ENCODE data around the gene TRPM1. TPM values are rescaled to one million over a fixed set of nuclear protein-coding genes. Genes with fewer than 3 reads are reported as not detected.
A peak's percentile ranks its signal among the peaks of the same experiment; 100 is the strongest.

The TRPM1 gene
- polyA plus RNA-seq, 2 of the 4 experiments (the other 2 are of a cell fraction), result not detected

- TF ChIP-seq FOXS1 (CRISPR knock-in tag; IDR thresholded peaks at IDR 0.05), result no peak
- TF ChIP-seq FOSL2 (IDR thresholded peaks at IDR 0.05), result no peak
- peak; percentile 32 for TF ChIP-seq FOSL2 (CRISPR knock-in tag; IDR thresholded peaks at IDR 0.05)
- TF ChIP-seq EP300 (IDR thresholded peaks at IDR 0.05), result no peak
- no peak for TF ChIP-seq HOXA7 (CRISPR knock-in tag; IDR thresholded peaks at IDR 0.05)
- no peak for TF ChIP-seq KDM1A (IDR thresholded peaks at IDR 0.05; ENCODE audit: low read depth)
- TF ChIP-seq HOXB13 (CRISPR knock-in tag; IDR thresholded peaks at IDR 0.05; ENCODE audit: low read depth), result no peak
- TF ChIP-seq PHF8 (IDR thresholded peaks at IDR 0.05; ENCODE audit: borderline replicate concordance, low read depth), result no peak
- no peak for TF ChIP-seq NFE2L2 (conservative IDR thresholded peaks at IDR 0.05; ENCODE audit: low read length)
- peak in 1 of 2 experiments; percentile 2; a peak in 1 of 5 replicates for TF ChIP-seq RAD21 (conservative IDR thresholded peaks at IDR 0.05 in 1 of 2, IDR thresholded peaks at IDR 0.05 in 1 of 2)
- no peak for TF ChIP-seq CBX2 (IDR thresholded peaks at IDR 0.05; ENCODE audit: borderline replicate concordance, low read depth)
- no peak for TF ChIP-seq TP53 (CRISPR knock-in tag; IDR thresholded peaks at IDR 0.05)
- TF ChIP-seq ZFP36 (IDR thresholded peaks at IDR 0.05; ENCODE audit: borderline replicate concordance, partially characterized antibody), result no peak
- TF ChIP-seq PBX3 (IDR thresholded peaks at IDR 0.05), result no peak
- TF ChIP-seq ESRRA (IDR thresholded peaks at IDR 0.05; ENCODE audit: borderline replicate concordance, low read length), result no peak
- no peak for TF ChIP-seq HOXB5 (CRISPR knock-in tag; IDR thresholded peaks at IDR 0.05)
- TF ChIP-seq HDAC2 (IDR thresholded peaks at IDR 0.05), result no peak
- no peak for TF ChIP-seq RNF2 (IDR thresholded peaks at IDR 0.05; ENCODE audit: borderline replicate concordance, low read depth)
- no peak for TF ChIP-seq USF2 (IDR thresholded peaks at IDR 0.05)
- no peak for TF ChIP-seq HES2 (IDR thresholded peaks at IDR 0.05)
- no peak for TF ChIP-seq MAFK (IDR thresholded peaks at IDR 0.05; ENCODE audit: partially characterized antibody)
- no peak for TF ChIP-seq CTCF (IDR thresholded peaks at IDR 0.05)
- TF ChIP-seq JUNB (IDR thresholded peaks at IDR 0.05), result 0 out of 2 replicates have a peak, but pooled peaks have one; percentile 25
- TF ChIP-seq E2F6 (IDR thresholded peaks at IDR 0.05; ENCODE audit: borderline replicate concordance, low read depth), result peak; percentile 42; the same call in 1 of the 2 replicates
- no peak for TF ChIP-seq RFX5 (IDR thresholded peaks at IDR 0.05)
- no peak for TF ChIP-seq EHF (CRISPR knock-in tag; IDR thresholded peaks at IDR 0.05)
- no peak for TF ChIP-seq POLR2A (IDR thresholded peaks at IDR 0.05; ENCODE audit: low read length)
- TF ChIP-seq ZSCAN20 (CRISPR knock-in tag; IDR thresholded peaks at IDR 0.05), result no peak
- TF ChIP-seq POLR2AphosphoS2 (conservative IDR thresholded peaks at IDR 0.05; ENCODE audit: low read length), result no peak
- TF ChIP-seq RARB (CRISPR knock-in tag; IDR thresholded peaks at IDR 0.05), result no peak
- TF ChIP-seq NPAS2 (CRISPR knock-in tag; IDR thresholded peaks at IDR 0.05; ENCODE audit: borderline replicate concordance), result no peak
- no peak for TF ChIP-seq BCL3 (IDR thresholded peaks at IDR 0.05)
- no peak for TF ChIP-seq ELK1 (IDR thresholded peaks at IDR 0.05; ENCODE audit: low read depth, low read length)
- no peak for TF ChIP-seq NR3C1 (IDR thresholded peaks at IDR 0.05)
- TF ChIP-seq MAX (IDR thresholded peaks at IDR 0.05), result peak; percentile 73
- no peak for TF ChIP-seq HMGXB4 (CRISPR knock-in tag; IDR thresholded peaks at IDR 0.05; ENCODE audit: borderline replicate concordance)
- no peak for TF ChIP-seq KDM5A (IDR thresholded peaks at IDR 0.05)
These were observed 77.2 kb downstream of the TRPM1 start (continued) for GRCh38 chr15:31024330-31024729.
